Left ventricle myocardium superior (tissue), 1 donor: ENCODE results near the gene CD3D. TPM values are rescaled to one million over a fixed set of nuclear protein-coding genes. Genes with fewer than 3 reads are reported as not detected.

Source experiments
- ATAC-seq: fragments of 200-7000 bp; cut with Tn5 transposase; one replicate; pipeline ENCODE4 v1.9.1; 2020; ENCODE audit warnings: mild to moderate bottlenecking, moderate library complexity
- DNase-seq: peaks from one replicate; pipeline ENCODE4 v3.0.0-alpha.2; 2020
- intact Hi-C: fragments of 100-400 bp; cut with micrococcal nuclease; formaldehyde crosslinking; loops from one replicate; pipeline ENCODE4 v1.11.0; 2022
- long read RNA-seq: library from polyadenylated mRNA; unstranded; transcript quantifications from one replicate; pipeline ENCODE4 v2.0.0, GENCODE V29; 2021
- total RNA-seq: library from RNA; stranded (reverse); fragmentation: NEBNext Ultra II Directional; extraction: Animal tissue kit (Norgen Biotek cat#: 25700); gene quantifications from one replicate; pipeline ENCODE4 v1.2.1, GENCODE V29; 2021
- donor health status: DM: no; HTN: yes; CAD: no; lungs with severe emphysema.

The CD3D gene
- 1.6 TPM for total RNA-seq
- long read RNA-seq, partial matches to known transcripts = 0 of 1 reads
- long read RNA-seq, other reads (novel, unspliced or antisense) = 0 of 1 reads

DNA sequence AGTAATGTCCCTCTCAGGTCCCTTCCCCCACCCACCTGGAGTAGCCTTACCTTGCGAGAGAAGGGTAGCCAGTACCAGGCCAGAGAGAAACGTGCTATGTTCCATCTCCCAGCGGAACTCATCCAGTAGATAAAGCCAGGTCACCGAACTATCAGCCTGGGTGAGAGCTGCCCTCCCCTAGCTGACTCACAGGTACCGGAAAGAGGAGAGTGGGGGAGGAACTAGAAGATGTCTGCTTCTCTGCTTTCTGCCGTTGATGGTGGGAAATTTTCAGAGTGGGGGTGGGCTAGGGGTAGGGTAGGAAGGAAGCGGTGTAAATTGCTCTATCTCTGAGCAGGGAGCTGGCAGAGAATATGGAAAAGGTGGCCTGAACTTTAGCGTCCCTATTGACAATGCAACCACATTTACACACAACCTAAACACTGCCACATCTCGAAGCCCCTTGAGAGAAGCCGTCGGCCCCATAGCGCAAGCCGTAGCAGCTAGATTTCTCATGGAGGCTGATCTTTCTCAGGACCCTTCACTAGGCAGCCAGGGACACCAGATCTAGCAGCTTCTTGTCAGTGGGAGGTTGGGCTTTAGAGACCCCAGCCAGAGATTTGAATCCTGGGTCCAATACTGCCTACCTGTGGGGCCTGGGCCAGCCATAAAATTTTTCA is at the start of gene CD3D:
Gene CD3D (minus strand): TSS at position 203 of the 659 bp plus-strand sequence. CDS start 98 bp downstream, at position 105.
- no peak for DNase-seq
- intact Hi-C loops = loop anchor here (10.0 kb wide), 1 partner anchor 138 kb away; no protein-coding TSS in a partner anchor
- no peak for ATAC-seq

DNA sequence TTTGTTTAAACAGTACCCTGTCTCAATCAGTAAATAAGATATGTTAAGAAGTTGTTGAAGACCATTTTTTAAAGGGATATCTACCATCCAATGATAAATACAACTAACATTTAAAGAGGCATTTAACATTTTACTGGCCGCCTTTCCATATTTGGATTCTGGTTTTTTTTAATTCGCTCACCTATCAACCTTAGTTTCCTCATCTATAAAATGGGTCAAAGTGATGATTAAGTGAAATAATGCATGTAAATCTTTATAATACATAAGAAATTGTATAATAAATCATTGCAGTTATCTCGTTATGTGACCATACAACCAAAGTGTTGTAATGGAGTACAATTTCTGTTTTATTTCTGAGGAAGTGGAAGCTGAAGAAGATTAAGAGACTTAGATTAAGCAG is 41.2 kb upstream of the CD3D start:
- intact Hi-C loops = loop anchor here (5.0 kb wide), 1 partner anchor 109 kb away; no protein-coding TSS in a partner anchor

GRCh38 chr11:118382954-118383353 is 40.4 kb upstream of the CD3D start:
- no peak for DNase-seq
- intact Hi-C loops = loop anchor here (5.0 kb wide), 1 partner anchor 109 kb away; no protein-coding TSS in a partner anchor
- ATAC-seq = no peak

More for the DNA sequence above, 41.2 kb upstream of the CD3D start:
- no peak for DNase-seq
- ATAC-seq = no peak

DNA sequence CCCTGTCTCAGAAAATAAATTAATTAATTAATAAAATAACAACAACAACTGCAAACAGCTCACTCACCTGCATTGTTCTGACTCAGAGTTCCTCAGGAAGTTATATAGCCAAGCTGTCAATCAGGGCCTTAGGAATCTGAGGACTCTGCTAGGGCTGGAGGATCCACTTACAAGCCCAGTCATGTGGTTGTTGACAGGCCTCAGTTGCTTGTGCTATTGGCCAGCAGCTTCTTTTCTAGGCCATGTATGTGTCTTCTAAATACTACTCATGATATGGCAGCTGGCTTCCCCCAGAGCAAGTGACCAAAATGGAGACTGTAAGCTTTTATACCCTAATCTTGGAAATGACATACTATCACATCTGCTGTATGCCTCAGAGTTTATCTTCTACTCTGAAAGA is 38.1 kb upstream of the CD3D start:
- no peak for DNase-seq
- intact Hi-C loops = loop anchor here (5.0 kb wide), 1 partner anchor 112 kb away; no protein-coding TSS in a partner anchor
- peak; percentile 48 for ATAC-seq

GRCh38 chr11:118379497-118379896 is 37.0 kb upstream of the CD3D start:
- intact Hi-C loops = no loop called here
- ATAC-seq (no peak), DNase-seq (no peak)

DNA sequence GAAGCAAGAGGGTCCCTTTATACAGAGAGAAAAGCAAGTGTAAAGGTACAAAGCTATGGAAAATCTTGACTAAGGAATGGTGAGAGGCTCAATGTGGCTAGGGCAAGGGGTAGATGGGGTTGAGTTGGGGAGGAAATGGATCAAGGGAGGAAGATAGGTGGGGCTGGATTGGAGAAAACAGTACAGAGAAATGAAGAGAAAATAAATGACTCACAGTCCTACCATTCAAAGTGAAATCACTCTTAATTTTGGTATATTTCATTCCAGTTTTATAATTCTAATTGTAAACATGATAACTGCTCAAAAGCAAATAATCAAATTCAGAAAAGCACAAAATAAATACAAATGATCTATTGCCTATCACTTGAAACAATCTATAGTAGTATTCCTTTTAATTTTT is 33.5 kb upstream of the CD3D start:
- ATAC-seq (no peak), DNase-seq (no peak)
- intact Hi-C loops = no loop called here

DNA sequence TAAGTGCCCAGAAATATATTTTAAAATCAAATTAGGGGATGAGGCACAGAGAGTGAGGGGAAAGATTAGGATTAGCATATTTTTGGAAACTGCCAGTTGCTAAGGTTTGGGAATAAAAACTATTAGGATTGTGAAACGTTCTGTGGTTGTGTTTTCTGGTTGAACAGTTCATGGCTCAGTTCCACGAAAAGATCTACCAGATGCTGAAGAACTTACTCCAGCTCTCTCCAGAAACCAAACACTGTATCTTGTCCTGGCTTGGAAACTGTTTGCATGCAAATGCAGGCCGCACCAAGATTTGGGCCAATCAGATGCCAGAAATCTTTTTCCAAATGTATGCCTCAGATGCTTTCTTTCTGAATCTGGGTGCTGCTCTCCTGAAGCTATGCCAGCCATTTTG is 32.2 kb upstream of the CD3D start:
- intact Hi-C loops = no loop called here
- DNase-seq (no peak), ATAC-seq (no peak)

DNA sequence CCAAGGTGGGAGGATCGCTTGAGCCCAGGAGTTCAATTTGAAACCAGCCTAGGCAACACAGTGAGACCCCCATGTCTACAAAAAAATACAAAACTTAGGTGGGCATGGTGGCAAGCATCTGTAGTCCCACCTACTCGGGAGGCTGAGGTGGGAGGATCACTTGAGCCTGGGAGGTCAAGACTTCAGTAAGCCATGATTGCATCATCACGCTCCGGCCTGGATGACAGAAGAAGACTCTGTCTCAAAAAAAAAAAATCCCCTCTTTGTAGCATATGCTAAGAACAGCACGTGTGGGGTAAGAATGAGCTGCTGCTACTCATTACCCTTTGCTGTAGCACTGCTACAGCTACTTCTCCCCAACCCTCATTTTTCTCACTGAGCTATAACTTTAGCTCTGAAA is 31.4 kb upstream of the CD3D start:
- intact Hi-C loops = no loop called here
- DNase-seq = no peak
- no peak for ATAC-seq

DNA sequence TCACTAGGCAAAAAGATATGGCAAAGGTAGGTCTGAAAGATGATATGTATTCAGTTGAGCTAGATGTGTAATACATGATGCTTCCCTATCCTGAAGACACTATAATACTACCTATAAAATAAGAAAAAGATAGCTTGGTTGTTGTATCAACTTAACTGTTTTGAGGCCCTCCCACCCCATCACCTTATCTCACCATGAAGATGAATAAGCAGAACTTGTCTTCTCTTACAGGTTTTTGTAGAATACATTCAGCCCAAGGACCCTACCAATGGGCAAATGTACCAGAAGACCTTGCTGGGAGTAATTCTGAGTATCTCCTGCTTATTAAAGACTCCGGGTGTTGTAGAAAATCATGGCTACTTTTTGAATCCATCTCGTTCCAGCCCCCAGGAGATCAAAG is 30.8 kb upstream of the CD3D start:
- DNase-seq (no peak), ATAC-seq (no peak)
- intact Hi-C loops = no loop called here

DNA sequence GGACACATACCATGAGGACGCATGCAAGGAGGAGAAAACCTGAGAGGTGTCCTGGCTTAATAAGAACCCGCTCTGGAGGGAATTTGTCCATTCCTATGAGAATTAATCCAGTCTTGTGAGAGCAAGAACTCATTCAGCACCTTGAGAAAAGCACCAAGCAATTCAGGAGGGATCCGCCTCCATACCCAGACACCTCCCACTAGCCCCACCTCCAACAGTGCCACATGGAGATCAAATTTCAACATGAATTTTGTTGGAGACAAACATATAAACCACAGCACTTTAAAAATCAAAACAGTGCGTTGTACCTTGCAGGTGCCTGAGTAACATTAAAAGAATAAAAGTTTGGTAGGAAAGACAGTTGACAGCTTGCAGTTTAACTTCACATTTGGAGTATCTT is 28.3 kb upstream of the CD3D start:
- intact Hi-C loops = no loop called here
- DNase-seq = no peak
- ATAC-seq = no peak

DNA sequence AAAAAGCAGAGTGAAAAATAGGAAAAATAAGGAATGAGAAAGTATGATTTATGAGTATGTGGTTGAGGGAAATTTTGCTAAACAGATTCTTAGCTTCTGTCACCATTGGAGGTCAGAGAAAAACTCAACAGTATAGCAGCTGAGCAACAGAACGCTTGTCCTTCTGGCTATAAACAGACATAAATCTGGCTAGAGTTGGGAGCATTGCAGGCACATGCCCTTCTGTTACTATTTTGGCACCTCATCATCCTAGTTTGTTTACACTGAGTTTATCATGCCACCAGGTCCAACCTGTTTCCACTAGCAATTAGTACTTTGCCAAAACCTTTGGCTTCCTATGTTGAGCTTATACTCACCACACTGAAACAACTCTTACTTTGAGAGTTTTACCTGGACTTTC is 23.8 kb upstream of the CD3D start:
- DNase-seq (no peak), ATAC-seq (peak; percentile 97)
- intact Hi-C loops = loop anchor here (10.0 kb wide), 1 partner anchor 221 kb away; no protein-coding TSS in a partner anchor

DNA sequence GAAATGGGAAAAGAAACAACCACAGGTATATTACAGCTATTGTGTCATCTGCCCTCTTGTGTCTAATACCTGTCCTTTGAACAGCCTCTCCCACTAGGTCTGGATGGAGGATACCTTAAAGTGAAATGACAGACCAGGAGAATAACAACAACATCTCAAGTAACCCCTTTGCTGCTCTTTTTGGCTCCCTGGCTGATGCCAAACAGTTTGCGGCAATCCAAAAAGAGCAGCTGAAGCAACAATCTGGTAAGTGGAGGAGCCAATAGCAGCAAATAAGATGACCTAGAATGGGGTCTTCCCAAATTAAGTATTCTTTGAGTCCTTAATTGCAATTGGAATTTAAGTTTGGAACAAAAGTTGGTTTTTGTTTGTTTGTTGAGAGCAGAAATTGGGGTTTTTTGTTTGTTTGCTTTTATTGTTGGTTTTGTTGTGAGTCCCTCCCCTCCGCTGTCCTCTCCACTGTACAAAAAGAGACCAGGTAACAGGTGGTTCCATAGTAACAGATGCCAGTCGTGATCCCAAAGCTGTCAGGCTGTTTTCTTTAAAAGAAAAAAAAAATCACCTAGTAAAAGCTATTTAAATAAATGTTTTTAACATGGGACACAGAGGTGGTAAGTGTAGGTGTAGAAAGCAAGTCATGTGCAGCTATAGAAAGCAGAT is 22.6 kb upstream of the CD3D start:
- no peak for ATAC-seq
- DNase-seq = no peak
- intact Hi-C loops = loop anchor here (10.0 kb wide), 1 partner anchor 220 kb away; no protein-coding TSS in a partner anchor

- peak; percentile 96 for DNase-seq
- intact Hi-C loops = no loop called here
- ATAC-seq = peak; percentile 97
Measured at GRCh38 chr11:118359295-118359958, 16.9 kb upstream of the CD3D start, which contains the start of gene UBE4A. Gene UBE4A, plus strand, starts transcription at chr11:118359600. Its CDS starts 5,481 bp downstream, at chr11:118365081.

- DNase-seq (no peak), ATAC-seq (no peak)
- intact Hi-C loops = no loop called here
Measured at GRCh38 chr11:118358071-118358470, 15.6 kb upstream of the CD3D start.

- intact Hi-C loops = no loop called here
- DNase-seq = no peak
- no peak for ATAC-seq
Measured at GRCh38 chr11:118353084-118353710, 10.7 kb upstream of the CD3D start.

- no peak for ATAC-seq
- intact Hi-C loops = loop anchor here (10.0 kb wide), 1 partner anchor 145 kb away; no protein-coding TSS in a partner anchor
- DNase-seq = no peak
Measured at GRCh38 chr11:118349475-118349874, 7.0 kb upstream of the CD3D start.

- intact Hi-C loops = loop anchor here (10.0 kb wide), 1 partner anchor 139 kb away; no protein-coding TSS in a partner anchor
- DNase-seq (no peak), ATAC-seq (no peak)
Measured at GRCh38 chr11:118343981-118344515, 1.5 kb upstream of the CD3D start, which contains the start of gene CD3G. Gene CD3G, plus strand, starts transcription at chr11:118344344. Its CDS starts 80 bp downstream, at chr11:118344424.

GRCh38 chr11:118343248-118343647 is 743 bp upstream of the CD3D start:
- DNase-seq = no peak
- intact Hi-C loops = loop anchor here (10.0 kb wide), 1 partner anchor 138 kb away; no protein-coding TSS in a partner anchor
- no peak for ATAC-seq
